Ecto neural progenitor cell (in vitro differentiated cells): ENCODE results near the gene LMO7.
"Not testable (repeated sequence)": the region's sequence is repeated elsewhere in the genome, so short reads cannot be mapped to it uniquely, and the experiment has no call there.

Source experiments
- DNase-seq: peaks from one replicate; pipeline ENCODE4 v3.0.0-alpha.2; 2018; ENCODE audit warnings: low spot score

The LMO7 gene

GRCh38 chr13:75743072-75743471, 106.9 kb downstream of the LMO7 start:
- not testable (repeated sequence) for DNase-seq

GRCh38 chr13:75744127-75744526, 108.0 kb downstream of the LMO7 start:
- DNase-seq, result no peak

- DNase-seq, result no peak
These were observed 109.3 kb downstream of the LMO7 start for GRCh38 chr13:75745387-75745786.

GRCh38 chr13:75748874-75749273, 112.7 kb downstream of the LMO7 start:
- no peak for DNase-seq

GRCh38 chr13:75749407-75749806, 113.3 kb downstream of the LMO7 start:
- DNase-seq, result no peak

GRCh38 chr13:75751350-75751749, 115.2 kb downstream of the LMO7 start:
- DNase-seq, result no peak

GRCh38 chr13:75752826-75753225, 116.7 kb downstream of the LMO7 start:
- DNase-seq, result no peak

GRCh38 chr13:75754936-75755335, 118.8 kb downstream of the LMO7 start:
- DNase-seq, result no peak

- no peak for DNase-seq
These were observed 121.2 kb downstream of the LMO7 start for GRCh38 chr13:75757336-75757735.

GRCh38 chr13:75759531-75759930, 123.4 kb downstream of the LMO7 start:
- DNase-seq, result no peak

GRCh38 chr13:75760131-75761021, 124.2 kb downstream of the LMO7 start:
- no peak for DNase-seq

GRCh38 chr13:75761369-75761768, 125.2 kb downstream of the LMO7 start:
- DNase-seq, result no peak

GRCh38 chr13:75762076-75762937, 126.2 kb downstream of the LMO7 start:
- DNase-seq, result no peak

- DNase-seq, result no peak
These were observed 126.8 kb downstream of the LMO7 start for GRCh38 chr13:75762955-75763354.

- no peak for DNase-seq
These were observed 127.4 kb downstream of the LMO7 start for GRCh38 chr13:75763512-75763911.

- DNase-seq, result no peak
These were observed 128.3 kb downstream of the LMO7 start for GRCh38 chr13:75764251-75764925.

GRCh38 chr13:75764926-75765310, 128.8 kb downstream of the LMO7 start:
- no peak for DNase-seq

GRCh38 chr13:75766636-75767035, 130.5 kb downstream of the LMO7 start:
- DNase-seq, result no peak

GRCh38 chr13:75769141-75769905, 133.2 kb downstream of the LMO7 start:
- DNase-seq, result no peak

GRCh38 chr13:75770164-75770563, 134.0 kb downstream of the LMO7 start:
- DNase-seq, result no peak

- no peak for DNase-seq
These were observed 134.5 kb downstream of the LMO7 start for GRCh38 chr13:75770592-75771011.

GRCh38 chr13:75771226-75771625, 135.1 kb downstream of the LMO7 start:
- DNase-seq, result no peak
